GM13976 (cell line): ENCODE data around the gene MYO1E.

Source experiments
- DNase-seq: peaks from one replicate; pipeline ENCODE4 v3.0.0; 2012; ENCODE audit warnings: low spot score
- in situ Hi-C: fragments of 300-500 bp; cut with MboI; formaldehyde crosslinking; loops from one replicate; pipeline ENCODE4 v1.12.0; 2022; ENCODE audit warnings: low sequenced_read_pairs, mixed read lengths, inconsistent platforms; ENCODE audit not compliant: unreplicated experiment
- TF ChIP-seq, protein P1 (sequence below): IDR thresholded peaks from 2 replicates; pipeline ENCODE4 v1.5.1; 2012; ENCODE audit warnings: borderline replicate concordance, mild to moderate bottlenecking; ENCODE audit not compliant: insufficient read depth; ENCODE audit errors: extremely low read depth, missing control alignments, control extremely low read depth

Gene MYO1E

DNA sequence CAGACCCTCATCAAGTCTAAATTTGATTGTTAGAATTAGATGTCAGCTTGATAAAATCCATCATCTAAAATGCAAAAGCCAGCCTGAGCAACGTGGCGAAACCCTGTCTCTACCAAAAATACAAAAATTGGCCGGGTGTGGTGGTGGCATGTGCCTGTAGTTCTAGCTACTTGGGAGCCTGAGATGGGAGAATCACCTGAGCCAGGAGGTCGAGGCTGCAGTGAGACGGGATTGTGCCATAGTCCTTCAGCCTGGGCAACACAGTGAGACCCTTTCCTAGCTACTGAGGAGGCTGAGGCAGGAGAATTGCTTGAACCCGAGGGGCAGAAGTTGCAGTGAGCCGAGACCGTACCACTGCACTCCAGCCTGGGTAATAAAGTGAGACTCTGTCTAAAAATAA lies 69.5 kb downstream of the MYO1E start:
- in situ Hi-C loops: no loop called here
- no peak for DNase-seq
- TF ChIP-seq, protein P1, sequence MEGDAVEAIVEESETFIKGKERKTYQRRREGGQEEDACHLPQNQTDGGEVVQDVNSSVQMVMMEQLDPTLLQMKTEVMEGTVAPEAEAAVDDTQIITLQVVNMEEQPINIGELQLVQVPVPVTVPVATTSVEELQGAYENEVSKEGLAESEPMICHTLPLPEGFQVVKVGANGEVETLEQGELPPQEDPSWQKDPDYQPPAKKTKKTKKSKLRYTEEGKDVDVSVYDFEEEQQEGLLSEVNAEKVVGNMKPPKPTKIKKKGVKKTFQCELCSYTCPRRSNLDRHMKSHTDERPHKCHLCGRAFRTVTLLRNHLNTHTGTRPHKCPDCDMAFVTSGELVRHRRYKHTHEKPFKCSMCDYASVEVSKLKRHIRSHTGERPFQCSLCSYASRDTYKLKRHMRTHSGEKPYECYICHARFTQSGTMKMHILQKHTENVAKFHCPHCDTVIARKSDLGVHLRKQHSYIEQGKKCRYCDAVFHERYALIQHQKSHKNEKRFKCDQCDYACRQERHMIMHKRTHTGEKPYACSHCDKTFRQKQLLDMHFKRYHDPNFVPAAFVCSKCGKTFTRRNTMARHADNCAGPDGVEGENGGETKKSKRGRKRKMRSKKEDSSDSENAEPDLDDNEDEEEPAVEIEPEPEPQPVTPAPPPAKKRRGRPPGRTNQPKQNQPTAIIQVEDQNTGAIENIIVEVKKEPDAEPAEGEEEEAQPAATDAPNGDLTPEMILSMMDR: no peak

GRCh38 chr15:59301527-59301926 lies 71.1 kb downstream of the MYO1E start:
- TF ChIP-seq, protein P1: no peak
- in situ Hi-C loops: no loop called here
- DNase-seq: no peak

GRCh38 chr15:59300618-59301139 lies 72.0 kb downstream of the MYO1E start:
- TF ChIP-seq, protein P1: no peak
- DNase-seq: no peak
- in situ Hi-C loops: no loop called here

DNA sequence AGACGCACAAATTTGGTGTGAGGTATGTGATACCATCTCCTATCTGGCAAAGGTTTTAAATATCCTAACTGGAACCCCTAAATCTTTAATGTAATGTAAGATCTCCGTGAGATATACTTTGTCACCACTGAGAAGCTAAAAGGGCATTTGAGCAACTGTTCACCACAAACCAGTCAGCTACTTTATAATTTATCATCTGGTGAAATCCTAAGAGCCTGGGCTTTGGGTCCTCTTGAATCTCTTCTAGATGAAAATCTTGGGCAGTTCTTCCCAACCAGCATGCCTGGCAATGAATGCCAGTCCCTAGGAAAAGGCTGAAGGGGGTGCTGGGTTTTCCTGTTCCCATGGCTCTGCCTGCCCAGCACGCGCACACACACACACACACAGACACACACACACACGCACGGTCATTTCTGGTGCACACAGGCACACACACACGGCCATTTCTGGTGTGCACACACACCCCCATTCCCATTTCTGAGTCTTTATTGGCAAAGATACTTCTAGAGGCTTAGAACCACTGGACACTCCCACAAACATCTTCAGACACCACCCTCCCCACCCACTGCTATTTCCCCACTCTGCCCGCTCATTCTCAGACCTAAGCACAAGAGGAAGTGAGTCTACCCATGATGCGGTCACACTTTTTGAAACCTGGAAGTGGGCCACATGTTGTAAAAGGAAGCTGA lies 72.6 kb downstream of the MYO1E start:
- peak; percentile 63 for DNase-seq
- in situ Hi-C loops: no loop called here
- TF ChIP-seq, protein P1: no peak

DNA sequence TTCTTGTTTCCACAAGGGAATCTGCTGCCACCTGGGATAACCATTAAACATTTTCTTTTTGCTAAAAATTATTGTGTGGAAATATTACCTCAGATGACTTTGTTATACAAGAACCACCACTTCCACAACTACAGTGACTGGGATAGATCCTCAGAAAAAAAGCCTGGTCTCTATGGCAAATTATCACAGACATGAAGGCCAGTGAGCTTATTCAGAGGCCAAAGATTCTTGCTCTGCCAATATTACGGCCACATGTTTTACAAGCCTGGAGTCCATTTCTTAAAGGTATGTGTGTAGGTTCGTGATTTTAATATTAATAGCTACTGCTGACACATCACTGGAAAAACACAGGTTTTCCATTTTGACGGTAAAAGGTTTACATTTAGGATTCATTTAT lies 73.8 kb downstream of the MYO1E start:
- in situ Hi-C loops: no loop called here
- TF ChIP-seq, protein P1: no peak
- no peak for DNase-seq

- in situ Hi-C loops: no loop called here
- peak; percentile 62 for DNase-seq
- TF ChIP-seq, protein P1: no peak
Observed at GRCh38 chr15:59298225-59298853, 74.3 kb downstream of the MYO1E start.
